22Rv1 (cell line): Measurements from ENCODE around the gene SMARCA1.

ENCODE experiments used
- H3K27ac ChIP-seq: fragments of 450-650 bp; 2 replicates; pipeline ENCODE4 v1.5.1; 2017
- ZFX ChIP-seq: fragments of 450-650 bp; IDR thresholded peaks from 2 replicates; pipeline ENCODE4 v1.6.1; 2017; ENCODE audit warnings: antibody characterized with exemption, borderline replicate concordance
- TF ChIP-seq, protein P1 (sequence below): fragments of 450-650 bp; IDR thresholded peaks from 2 replicates; pipeline ENCODE4 v1.5.1; 2017; ENCODE audit warnings: mild to moderate bottlenecking

The SMARCA1 gene

DNA sequence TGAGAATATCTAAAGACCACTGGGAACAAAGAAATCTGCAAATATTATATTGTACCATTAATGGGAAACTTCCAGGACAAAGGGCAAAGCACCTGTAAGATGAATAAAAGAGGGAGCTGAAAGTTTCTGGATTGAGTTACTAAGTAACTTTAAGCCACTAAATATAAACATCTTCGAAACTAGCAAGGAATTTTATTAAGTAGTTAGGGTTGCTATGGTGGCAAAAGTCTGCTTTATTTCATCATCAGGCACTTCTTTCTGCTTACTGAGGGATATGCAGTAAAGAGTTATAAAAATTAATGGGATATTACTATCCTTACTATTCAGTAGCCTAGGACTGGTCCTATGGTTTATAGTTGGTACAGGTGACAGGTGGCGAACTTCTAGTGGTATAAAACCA, 33.0 kb downstream of the SMARCA1 start:
- H3K27ac ChIP-seq: no peak overlapping the region
- TF ChIP-seq ZFX: no peak
- TF ChIP-seq, protein P1, sequence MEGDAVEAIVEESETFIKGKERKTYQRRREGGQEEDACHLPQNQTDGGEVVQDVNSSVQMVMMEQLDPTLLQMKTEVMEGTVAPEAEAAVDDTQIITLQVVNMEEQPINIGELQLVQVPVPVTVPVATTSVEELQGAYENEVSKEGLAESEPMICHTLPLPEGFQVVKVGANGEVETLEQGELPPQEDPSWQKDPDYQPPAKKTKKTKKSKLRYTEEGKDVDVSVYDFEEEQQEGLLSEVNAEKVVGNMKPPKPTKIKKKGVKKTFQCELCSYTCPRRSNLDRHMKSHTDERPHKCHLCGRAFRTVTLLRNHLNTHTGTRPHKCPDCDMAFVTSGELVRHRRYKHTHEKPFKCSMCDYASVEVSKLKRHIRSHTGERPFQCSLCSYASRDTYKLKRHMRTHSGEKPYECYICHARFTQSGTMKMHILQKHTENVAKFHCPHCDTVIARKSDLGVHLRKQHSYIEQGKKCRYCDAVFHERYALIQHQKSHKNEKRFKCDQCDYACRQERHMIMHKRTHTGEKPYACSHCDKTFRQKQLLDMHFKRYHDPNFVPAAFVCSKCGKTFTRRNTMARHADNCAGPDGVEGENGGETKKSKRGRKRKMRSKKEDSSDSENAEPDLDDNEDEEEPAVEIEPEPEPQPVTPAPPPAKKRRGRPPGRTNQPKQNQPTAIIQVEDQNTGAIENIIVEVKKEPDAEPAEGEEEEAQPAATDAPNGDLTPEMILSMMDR: no peak

DNA sequence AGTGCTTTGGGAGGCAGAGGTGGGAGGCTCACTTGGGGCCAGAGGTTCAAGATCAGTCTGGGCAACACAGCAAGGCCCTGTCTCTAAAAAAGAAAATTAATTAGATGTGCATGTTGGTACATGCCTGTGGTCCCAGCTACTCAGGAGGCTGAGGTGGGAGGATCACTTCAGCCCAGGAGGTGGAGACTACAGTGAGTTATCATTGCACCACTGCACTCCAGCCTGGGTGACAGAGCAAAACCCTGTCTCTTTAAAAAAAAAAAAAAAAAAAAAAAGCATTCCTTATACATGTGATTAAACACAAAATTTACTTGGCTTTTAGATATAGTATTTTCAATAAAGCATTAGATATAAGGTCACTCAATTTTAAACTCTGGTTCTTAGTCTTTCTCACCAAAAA, 34.9 kb downstream of the SMARCA1 start:
- no peak for TF ChIP-seq ZFX
- TF ChIP-seq, protein P1: no peak
- H3K27ac ChIP-seq: no peak overlapping the region

DNA sequence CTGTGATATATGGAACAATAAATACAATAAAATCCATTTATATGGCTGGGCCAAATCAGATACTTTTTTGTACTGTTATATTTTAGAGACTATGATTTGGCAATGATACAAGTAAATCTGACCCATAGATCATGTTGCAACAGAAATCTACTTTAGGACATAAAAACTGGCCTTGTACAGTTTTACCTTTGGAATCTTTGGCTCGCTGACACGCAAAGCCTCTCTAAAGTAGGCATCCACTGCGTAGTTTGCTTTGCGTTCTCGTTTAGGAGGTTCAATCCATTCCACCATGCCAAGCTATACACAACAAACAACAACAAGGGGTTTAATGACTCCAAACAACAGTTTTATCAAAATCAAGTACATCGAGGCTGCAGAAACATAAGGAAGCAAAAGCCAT, 42.4 kb downstream of the SMARCA1 start:
- TF ChIP-seq, protein P1: no peak
- no peak for TF ChIP-seq ZFX
- no peak overlapping the region for H3K27ac ChIP-seq

DNA sequence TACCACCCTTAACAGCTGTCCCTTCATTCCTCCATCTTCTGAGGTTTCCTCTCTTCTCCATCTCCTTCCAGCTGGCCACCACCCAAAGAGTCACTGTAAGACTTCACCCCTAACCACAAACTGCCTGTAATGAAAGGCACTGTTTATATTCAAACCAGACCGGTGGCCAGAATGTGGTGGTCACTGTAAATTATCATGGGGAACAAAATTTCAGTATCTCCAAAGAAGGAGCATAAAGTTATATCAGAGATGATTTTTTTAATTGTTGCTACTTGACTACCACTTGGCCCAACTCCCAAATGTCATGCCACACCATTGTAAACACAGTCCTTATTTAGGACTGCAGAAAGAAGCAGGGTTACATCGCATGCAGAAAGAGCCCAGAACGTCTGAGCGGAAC, 44.8 kb downstream of the SMARCA1 start:
- no peak overlapping the region for H3K27ac ChIP-seq
- TF ChIP-seq, protein P1: no peak
- TF ChIP-seq ZFX: no peak

DNA sequence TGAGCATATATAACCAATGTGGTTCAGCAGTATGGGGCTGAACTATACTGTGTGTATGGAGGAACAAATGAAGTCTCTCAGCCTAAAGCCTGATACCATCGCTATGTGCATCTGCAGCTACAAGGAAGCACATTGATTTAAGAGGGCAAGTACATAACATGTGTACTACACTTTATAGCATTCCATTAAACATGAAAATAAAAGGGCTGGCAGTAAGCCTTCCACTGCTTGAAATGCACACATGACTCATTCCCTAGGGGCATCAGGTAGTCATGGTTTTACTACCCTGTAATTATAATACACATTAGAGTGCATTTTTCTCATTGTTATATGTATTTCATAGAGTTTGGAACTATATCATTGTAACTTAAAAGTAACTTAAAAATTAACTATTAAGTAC, 51.2 kb downstream of the SMARCA1 start:
- no peak for TF ChIP-seq ZFX
- TF ChIP-seq, protein P1: no peak
- H3K27ac ChIP-seq: no peak overlapping the region

DNA sequence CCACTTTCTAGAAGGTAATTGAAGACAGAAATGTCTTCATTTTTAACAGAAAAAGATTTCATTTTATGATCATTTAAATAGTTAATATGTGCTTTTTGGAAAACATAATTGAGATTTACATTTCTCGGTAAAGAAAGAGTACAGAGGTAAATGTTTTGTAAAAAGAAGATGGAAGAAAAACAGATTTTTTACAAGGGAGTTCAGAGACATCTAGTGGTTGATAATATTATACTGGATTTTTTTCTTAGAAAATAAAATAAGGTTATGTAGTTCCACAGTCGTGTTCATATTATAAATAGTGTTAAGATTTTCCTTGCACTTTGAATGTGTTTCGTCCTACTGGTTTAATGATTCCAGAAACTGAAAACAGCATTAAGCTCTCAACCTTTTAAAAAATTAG, 60.6 kb downstream of the SMARCA1 start:
- H3K27ac ChIP-seq: no peak overlapping the region
- TF ChIP-seq, protein P1: peak; percentile 18
- TF ChIP-seq ZFX: no peak

DNA sequence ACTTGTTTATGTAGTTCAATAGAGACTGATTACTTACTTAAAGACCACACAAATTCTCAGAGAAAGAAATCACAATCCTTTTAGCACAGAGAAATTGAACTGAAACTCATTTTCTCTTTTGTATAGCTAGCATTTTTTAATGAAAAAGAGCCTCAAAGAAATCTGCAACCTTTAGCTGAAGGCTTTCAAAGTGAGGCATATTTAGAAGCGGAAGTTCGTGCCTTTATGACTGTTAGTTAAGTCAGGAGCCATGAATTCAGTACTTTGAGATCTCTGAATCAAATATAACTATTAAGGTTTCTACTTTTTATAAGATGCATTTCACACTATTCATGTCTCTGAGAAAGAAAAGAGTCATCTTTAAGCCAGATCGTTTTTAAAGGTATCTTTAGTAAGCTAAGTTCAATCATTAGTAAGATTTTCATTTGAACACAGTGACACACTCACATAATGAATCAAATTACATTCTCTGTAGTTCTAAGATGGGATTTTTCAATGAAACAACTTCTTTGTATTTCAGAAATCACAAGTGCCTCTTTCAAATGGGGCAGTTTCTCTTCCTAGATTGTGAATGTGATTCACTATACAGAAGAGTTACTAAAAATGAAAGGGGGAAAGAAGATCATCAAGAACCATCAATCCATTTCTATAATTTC, 61.4 kb downstream of the SMARCA1 start:
- TF ChIP-seq ZFX: no peak
- TF ChIP-seq, protein P1: no peak
- H3K27ac ChIP-seq: no peak overlapping the region
